ENCODE results near the gene EFHC1. TPM values are rescaled to one million over a fixed set of nuclear protein-coding genes. Genes with fewer than 3 reads are reported as not detected.

EFHC1 gene
- polyA plus RNA-seq, 1 donor from 2014 or later, result 173 TPM

DNA sequence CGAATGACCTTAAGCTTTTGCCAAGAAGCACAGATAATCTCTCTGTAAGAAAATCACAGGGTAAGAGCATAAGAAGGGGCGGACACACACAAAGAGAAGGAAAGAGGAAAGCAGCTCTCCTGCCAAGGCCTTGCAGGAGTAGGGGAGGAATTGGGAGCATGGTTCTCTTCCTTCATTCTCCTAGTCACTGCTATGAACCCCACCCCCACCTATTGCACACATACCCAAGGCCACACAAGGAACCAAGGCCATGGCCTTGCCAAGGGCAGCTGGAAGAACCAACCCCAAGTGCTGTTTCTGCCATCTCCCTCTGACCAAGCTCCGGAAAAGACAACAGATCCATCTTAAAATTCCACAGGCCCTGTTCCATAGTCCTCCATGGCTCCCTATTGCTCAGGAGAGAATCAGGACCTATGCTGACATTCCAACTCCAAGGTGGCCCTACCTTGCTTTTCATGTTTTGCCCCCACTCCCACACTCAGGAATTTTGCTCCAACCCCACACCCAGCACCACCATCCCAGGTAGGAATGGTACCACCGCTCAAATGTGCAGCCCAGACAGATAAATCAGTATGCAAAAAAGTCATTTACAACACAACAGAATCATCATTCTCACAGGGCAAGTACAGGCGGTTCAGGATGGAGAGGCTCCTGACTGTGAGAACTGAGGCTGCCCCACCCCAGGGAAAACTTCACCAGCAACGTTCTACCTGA, 125.4 kb downstream of the EFHC1 start:
- Histone ChIP-seq H3F3A (ENCODE audit: insufficient read depth, low read length, poor library complexity, severe bottlenecking) (no peaks in the 10 kb centered on the region), H3K36me3 (ENCODE audit: insufficient read depth, low read length) (no peaks in the 10 kb centered on the region), H3K27ac (ENCODE audit: low read length) (no peak overlapping the region), H3K9me2 (ENCODE audit: insufficient read depth, low read length) (no peaks in the 10 kb centered on the region), H3K4me2 (ENCODE audit: low read length) (no peak overlapping the region), H2AFZ (ENCODE audit: low read depth, low read length) (no peak overlapping the region), H3K27me3 (ENCODE audit: insufficient read depth, low read depth, low read length) (no peaks in the 10 kb centered on the region), H3K9me3 (ENCODE audit: low read length) (no peaks in the 10 kb centered on the region), H4K20me1 (ENCODE audit: insufficient read depth) (no peaks in the 10 kb centered on the region), H3K79me2 (replicated peaks; ENCODE audit: insufficient read depth, low read length) (no peaks in the 10 kb centered on the region), H3K9ac (ENCODE audit: low read length) (no peak overlapping the region), H3K4me3 (ENCODE audit: low read length) (no peak overlapping the region)
- TF ChIP-seq MXI1 (conservative IDR thresholded peaks at IDR 0.05; ENCODE audit: poor library complexity, severe bottlenecking) (no peak), SMC3 (conservative IDR thresholded peaks at IDR 0.05; ENCODE audit: poor library complexity) (no peak), EZH2 (IDR thresholded peaks at IDR 0.05; ENCODE audit: borderline replicate concordance, insufficient read depth, low read length, poor library complexity, severe bottlenecking) (no peak), RAD21 (conservative IDR thresholded peaks at IDR 0.05) (no peak), REST (IDR thresholded peaks at IDR 0.05; ENCODE audit: borderline replicate concordance) (no peak), POLR2AphosphoS5 (IDR thresholded peaks at IDR 0.05) (no peak), EP300 (conservative IDR thresholded peaks at IDR 0.05; ENCODE audit: poor library complexity, severe bottlenecking) (no peak), TAF1 (IDR thresholded peaks at IDR 0.05; ENCODE audit: low read depth) (no peak)
- TF ChIP-seq, protein P1, sequence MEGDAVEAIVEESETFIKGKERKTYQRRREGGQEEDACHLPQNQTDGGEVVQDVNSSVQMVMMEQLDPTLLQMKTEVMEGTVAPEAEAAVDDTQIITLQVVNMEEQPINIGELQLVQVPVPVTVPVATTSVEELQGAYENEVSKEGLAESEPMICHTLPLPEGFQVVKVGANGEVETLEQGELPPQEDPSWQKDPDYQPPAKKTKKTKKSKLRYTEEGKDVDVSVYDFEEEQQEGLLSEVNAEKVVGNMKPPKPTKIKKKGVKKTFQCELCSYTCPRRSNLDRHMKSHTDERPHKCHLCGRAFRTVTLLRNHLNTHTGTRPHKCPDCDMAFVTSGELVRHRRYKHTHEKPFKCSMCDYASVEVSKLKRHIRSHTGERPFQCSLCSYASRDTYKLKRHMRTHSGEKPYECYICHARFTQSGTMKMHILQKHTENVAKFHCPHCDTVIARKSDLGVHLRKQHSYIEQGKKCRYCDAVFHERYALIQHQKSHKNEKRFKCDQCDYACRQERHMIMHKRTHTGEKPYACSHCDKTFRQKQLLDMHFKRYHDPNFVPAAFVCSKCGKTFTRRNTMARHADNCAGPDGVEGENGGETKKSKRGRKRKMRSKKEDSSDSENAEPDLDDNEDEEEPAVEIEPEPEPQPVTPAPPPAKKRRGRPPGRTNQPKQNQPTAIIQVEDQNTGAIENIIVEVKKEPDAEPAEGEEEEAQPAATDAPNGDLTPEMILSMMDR (IDR thresholded peaks at IDR 0.05; ENCODE audit: poor library complexity, severe bottlenecking), result no peak

DNA sequence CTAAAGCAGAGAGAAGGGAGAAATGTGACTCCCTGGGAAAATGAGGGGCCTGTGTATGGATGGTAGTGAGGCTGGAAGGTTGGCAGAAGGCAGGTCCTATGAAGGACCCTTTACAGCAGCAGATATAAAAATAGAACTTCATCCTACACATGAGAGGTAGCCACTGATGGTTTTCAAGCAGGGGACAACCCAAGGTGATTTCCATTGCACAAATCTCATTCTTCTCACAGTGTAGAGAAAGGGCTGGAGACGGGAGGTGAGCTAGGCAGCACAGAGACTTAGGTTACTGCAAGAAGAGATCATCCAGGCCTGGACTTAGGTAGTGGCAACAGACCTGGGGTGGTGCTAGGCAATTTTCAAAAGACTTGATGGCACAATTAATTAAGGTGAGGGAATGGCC, 126.0 kb downstream of the EFHC1 start:
- Histone ChIP-seq H3K27me3 (ENCODE audit: insufficient read depth, low read depth, low read length) (no peaks in the 10 kb centered on the region), H2AFZ (ENCODE audit: low read depth, low read length) (no peak overlapping the region), H3F3A (ENCODE audit: insufficient read depth, low read length, poor library complexity, severe bottlenecking) (no peaks in the 10 kb centered on the region), H3K9ac (ENCODE audit: low read length) (no peak overlapping the region), H3K27ac (ENCODE audit: low read length) (no peak overlapping the region), H3K79me2 (replicated peaks; ENCODE audit: insufficient read depth, low read length) (no peaks in the 10 kb centered on the region), H3K9me3 (ENCODE audit: low read length) (no peaks in the 10 kb centered on the region), H3K36me3 (ENCODE audit: insufficient read depth, low read length) (no peaks in the 10 kb centered on the region), H3K4me3 (ENCODE audit: low read length) (no peak overlapping the region), H3K4me2 (ENCODE audit: low read length) (no peak overlapping the region), H3K9me2 (ENCODE audit: insufficient read depth, low read length) (no peaks in the 10 kb centered on the region), H4K20me1 (ENCODE audit: insufficient read depth) (no peaks in the 10 kb centered on the region)
- TF ChIP-seq SMC3 (conservative IDR thresholded peaks at IDR 0.05; ENCODE audit: poor library complexity), result no peak

Data from neural cell (in vitro differentiated cells).